HG02610 (cell line): ENCODE data around the gene TRIM38.
A peak's percentile ranks its signal among the peaks of the same experiment; 100 is the strongest.
"Not testable (repeated sequence)": the region's sequence is repeated elsewhere in the genome, so short reads cannot be mapped to it uniquely, and the experiment has no call there.

Source experiments
- ATAC-seq: cut with Tn5 transposase; IDR thresholded peaks from one replicate; pipeline ENCODE4 v1.9.1; 2021; ENCODE audit warnings: mild to moderate bottlenecking, moderate library complexity; ENCODE audit not compliant: unreplicated experiment

TRIM38 gene

DNA sequence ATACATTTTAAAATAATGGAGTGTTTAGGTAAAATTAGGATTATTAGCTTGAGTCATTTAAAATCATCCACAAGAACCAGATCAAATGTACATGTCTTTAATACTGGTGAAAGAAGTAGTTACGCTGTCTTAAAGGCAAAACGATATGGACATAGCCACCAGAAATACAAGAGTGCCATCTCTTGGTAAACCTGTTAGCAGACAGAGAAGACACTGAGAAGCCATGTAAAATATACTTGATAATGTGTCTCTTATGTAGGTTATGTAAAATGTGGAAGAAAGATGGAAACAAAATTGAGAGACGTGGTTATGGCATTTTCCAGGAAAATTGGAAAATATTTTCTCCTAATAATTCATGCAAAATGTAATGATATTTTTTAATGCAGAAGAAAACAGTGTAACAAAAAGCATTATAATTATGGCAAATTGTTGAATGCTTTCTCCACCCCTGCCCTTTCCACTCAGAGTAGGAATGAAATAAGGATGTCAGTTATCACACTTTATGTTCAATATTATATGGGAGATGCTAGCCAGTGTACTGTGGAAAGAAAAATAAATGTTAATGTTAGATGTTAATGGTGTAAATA, 19.9 kb upstream of the TRIM38 start:
- no peak for ATAC-seq

GRCh38 chr6:25943887-25944286, 18.7 kb upstream of the TRIM38 start:
- no peak for ATAC-seq

DNA sequence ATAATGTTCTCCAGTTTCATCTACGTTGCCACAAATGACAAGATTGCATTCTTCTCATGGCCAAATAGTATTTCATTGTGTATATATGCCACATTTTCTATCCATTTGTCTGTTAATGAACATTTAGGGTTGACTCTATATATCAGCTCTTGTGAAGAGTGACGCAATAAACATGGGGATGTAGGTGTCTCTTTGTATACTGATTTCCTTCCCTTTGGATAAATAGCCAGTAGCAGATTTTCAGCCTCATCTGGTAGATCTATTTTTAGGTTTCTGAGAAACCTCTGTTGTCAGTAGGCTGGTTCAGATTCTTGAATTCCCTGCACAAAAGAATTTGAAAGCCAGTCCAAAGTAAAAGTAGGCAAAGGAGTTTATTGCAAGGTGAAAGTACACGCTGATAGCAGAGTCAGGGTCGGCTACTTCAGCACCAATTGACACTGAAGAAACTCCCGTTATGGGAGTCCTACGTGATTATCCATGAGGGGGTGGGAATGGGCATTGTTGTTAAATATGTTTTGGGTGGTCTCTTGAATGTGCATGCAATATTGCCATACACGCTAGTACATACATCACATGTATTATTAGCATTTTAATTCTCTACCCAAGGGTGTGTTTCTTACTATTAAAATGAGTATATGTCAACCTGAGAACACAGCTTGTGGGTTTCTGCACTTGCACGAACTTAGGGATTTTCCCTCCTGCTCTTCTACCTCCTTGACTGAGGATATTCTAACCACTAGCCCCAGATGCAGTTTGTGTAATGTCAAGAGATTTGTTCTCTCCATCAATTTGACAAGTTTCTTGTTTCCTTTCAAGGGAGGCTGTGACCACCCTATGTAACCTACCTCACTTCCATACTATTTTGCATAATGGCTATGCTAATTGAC, 17.7 kb upstream of the TRIM38 start:
- peak; percentile 97 for ATAC-seq

- not testable (repeated sequence) for ATAC-seq
Measured at GRCh38 chr6:25945738-25946137, 16.9 kb upstream of the TRIM38 start.

GRCh38 chr6:25946631-25947030, 16.0 kb upstream of the TRIM38 start:
- no peak for ATAC-seq

DNA sequence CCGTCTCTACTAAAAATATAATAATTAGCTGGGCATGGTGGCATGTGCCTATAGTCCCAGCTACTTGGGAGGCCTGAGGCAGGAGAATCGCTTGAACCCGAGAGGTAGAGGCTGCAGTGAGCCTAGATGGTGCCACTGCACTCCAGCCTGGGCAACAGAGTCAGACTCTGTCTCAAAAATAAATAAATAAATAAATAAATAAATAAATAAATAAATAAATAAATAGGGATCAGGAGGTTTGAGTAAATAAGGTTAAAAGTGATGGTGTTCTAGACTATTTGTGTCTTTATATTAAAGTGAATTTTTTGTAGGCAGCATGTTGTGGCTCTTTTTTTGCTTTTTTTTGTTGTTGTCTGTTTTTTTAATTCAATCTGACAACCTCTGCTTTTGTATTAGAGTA, 15.1 kb upstream of the TRIM38 start:
- ATAC-seq = not testable (repeated sequence)

DNA sequence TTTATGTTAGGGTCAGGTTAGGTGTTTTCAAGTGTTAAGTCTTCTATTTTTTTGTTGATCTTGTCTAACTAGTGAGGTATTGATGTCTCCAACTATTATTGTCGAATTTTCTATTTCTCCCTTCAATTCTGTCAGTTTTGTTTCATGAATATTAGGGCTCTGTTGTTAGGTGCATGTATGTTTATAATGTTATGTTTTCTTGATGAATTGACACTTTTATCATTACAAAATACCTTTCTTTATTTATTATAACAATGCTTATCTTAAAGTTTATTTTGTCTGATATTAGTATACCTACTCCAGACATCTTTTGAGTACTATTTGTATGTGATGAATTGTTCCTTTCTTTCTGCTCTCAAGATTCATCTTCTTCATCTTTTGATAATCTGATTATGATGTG, 12.9 kb upstream of the TRIM38 start:
- no peak for ATAC-seq

DNA sequence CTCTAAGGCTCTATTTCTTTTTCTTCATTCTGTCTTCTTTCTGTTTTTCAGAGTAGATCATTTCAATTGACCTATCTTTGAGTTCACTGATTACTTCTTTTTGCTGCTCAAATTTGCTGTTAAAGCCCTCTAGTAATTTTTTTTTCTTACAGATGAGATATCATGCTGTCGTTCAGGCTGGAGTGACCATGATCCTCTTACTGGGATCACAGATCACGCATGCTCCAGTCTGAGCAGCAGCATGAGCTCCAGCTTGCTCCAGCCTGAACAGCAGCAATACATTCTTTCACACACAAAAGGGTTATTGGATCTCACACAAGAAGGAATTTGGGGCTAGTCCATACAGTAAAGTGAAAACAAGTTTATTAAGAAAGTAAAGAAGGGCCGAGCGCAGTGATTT, 12.3 kb upstream of the TRIM38 start:
- ATAC-seq = no peak

GRCh38 chr6:25951296-25952032, 11.1 kb upstream of the TRIM38 start:
- ATAC-seq = no peak

DNA sequence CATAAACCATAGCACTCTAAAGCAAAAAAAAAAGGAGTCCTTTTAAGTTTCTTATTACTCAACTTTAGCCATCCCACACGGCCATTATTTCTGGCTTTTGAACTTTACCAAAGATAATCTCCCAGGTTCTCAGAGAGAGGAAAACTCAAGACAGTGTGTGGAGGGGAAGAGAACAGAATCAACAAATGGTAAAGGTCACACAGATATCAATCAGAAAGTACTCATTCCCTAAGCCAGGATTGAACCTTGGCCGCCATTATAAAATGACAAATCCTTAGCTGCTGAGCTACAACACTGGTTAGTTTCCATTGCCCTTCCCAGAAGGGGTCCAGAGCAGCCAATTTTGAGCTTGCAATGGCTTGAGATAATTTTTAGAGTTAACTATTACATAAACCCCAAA, 10.1 kb upstream of the TRIM38 start:
- ATAC-seq = no peak

- no peak for ATAC-seq
Measured at GRCh38 chr6:25953733-25954132, 8.9 kb upstream of the TRIM38 start.

GRCh38 chr6:25954756-25955155, 7.8 kb upstream of the TRIM38 start:
- ATAC-seq = no peak

- ATAC-seq = no peak
Measured at GRCh38 chr6:25956226-25956625, 6.4 kb upstream of the TRIM38 start.

- no peak for ATAC-seq
Measured at GRCh38 chr6:25958700-25959162, 3.9 kb upstream of the TRIM38 start.

GRCh38 chr6:25959890-25960536, 2.6 kb upstream of the TRIM38 start:
- no peak for ATAC-seq

DNA sequence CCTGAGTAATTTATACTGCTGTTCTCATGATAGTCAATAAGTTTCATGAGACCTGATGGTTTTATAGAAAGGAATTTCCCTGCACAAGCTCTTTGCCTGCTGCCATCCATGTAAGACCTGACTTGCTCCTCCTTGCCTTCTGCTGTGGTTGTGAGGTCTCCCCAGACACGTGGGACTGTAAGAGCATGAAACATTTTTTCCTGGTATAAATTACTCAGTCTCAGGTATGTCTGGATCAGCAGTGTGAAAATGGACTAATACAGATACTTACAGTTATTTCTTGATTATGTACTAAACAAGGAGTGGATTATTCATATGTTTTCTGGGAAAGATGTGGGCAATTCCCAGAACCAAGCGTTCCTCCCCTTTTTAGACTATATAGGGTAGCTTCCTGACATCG, 1.9 kb upstream of the TRIM38 start:
- no peak for ATAC-seq

DNA sequence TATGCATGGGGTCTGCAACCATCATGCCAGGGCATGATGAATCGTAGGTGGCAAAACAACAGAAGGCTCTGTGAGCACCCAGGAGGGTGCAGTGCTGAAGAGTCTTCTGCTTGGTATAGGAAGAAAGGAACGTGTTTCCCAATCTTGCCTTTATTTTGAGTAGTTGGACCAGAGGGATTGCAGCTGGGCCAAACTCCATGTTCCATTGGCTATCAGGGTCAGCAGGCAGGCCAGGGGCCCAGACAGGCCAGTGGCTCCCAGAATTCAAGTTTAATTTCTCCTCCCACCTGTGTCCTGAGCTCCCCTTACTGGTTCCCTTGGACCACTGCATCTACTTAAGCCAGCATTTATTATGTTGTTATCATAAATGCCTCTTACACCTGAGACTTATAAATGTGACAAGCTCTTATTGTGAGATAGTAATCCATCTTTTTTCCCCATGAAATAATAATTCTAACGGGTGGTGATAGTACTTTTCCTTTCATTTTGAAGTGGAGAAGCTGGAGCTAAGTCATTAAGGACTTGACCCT, 918 bp upstream of the TRIM38 start:
- ATAC-seq = no peak

DNA sequence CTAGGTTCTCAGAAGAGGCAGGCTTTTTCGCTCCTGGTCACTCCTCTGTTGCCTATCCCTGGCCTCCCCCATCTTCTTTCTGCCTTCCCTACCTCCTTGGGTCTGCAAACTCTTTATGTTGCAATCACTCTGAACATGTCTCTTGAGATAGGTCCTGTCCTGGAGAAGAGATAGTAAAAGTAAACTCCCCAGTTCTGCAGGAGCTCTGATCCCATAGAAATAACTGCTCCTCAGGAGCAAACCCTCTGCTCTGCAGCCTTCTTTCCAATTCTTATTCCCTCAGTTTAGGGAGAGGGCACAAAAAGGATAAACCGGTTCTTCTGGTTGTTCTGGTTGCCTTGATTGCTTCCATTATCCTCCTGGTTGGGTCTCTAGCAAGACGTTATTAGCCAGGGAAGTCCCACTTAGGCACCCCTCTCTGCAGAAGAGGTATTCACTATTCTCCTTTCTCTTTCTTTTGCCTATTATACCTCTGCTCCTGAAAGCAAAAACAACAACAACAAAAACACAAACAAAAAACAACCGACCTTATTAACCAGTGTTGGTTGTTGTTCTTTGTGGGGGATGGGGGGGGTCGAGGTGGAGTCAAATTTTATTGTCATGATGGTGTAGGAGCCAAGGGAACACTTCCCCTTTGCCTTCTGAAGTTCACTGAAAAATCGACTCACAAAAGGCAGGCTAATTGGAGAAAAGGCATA, 973 bp downstream of the TRIM38 start:
- ATAC-seq = no peak

GRCh38 chr6:25965058-25965457, 2.5 kb downstream of the TRIM38 start:
- ATAC-seq = no peak

GRCh38 chr6:25966711-25967110, 4.1 kb downstream of the TRIM38 start:
- no peak for ATAC-seq
